ENCODE results near the gene ARHGAP25. TPM values are rescaled to one million over a fixed set of nuclear protein-coding genes. Genes with fewer than 3 reads are reported as not detected.
"Not testable (repeated sequence)": the region's sequence is repeated elsewhere in the genome, so short reads cannot be mapped to it uniquely, and the experiment has no call there.

Gene ARHGAP25
- total and polyA plus RNA-seq, 2 donors (not counting 3 experiments of a cell fraction or from before 2014, with no cell fraction given) = 0.50 to 2.0 TPM

GRCh38 chr2:68800517-68800916 is 65.9 kb downstream of the ARHGAP25 start:
- no peak for DNase-seq (ENCODE audit: low read depth, low spot score)
- BruUV-seq (replicated peaks) = no TSS peak
- no peak overlapping the region for H3K9ac ChIP-seq (replicated peaks; ENCODE audit: extremely low read depth, insufficient read depth, low read length)
- no peak overlapping the region for H3K4me2 ChIP-seq (ENCODE audit: insufficient read depth, low read length)
- intact Hi-C loops (cut with micrococcal nuclease) = no loop called here
- dilution Hi-C loops (cut with MboI; ENCODE audit: extremely low pct_ligation_motif_present, low sequenced_read_pairs) = no loop called here
- H3K36me3 ChIP-seq (ENCODE audit: control insufficient read depth in 2 of 2, extremely low read depth in 1 of 2, insufficient read depth in 2 of 2, low read length in 2 of 2) = no peaks in the 10 kb centered on the region
- ChIA-PET POLR2A (no interaction called here), CTCF (no interaction called here)
- H3K4me3 ChIP-seq (replicated peaks in 1 of 3; ENCODE audit: insufficient read depth in 1 of 3, low read depth in 1 of 3, low read length in 3 of 3) = no peak overlapping the region
- peaks cover 7 to 18% of the 10 kb centered on the region in 2 experiments for H3K27me3 ChIP-seq (ENCODE audit: control insufficient read depth in 2 of 2, insufficient read depth in 2 of 2, low read length in 2 of 2)
- TF ChIP-seq MAX (IDR thresholded peaks at IDR 0.05; ENCODE audit: insufficient read depth, insufficient read length) (no peak), POLR2AphosphoS5 (IDR thresholded peaks at IDR 0.05; ENCODE audit: insufficient read depth, low read depth, low read length) (no peak), EZH2 (IDR thresholded peaks at IDR 0.05; ENCODE audit: borderline replicate concordance, low read depth, low read length, severe bottlenecking) (no peak), GATA2 (IDR thresholded peaks at IDR 0.05; ENCODE audit: insufficient read depth, insufficient read length, low read depth, low read length) (no peak), FOS (IDR thresholded peaks at IDR 0.05; ENCODE audit: borderline replicate concordance, insufficient read depth, low read length) (no peak), CTCF (IDR thresholded peaks at IDR 0.05; ENCODE audit: extremely low read depth in 1 of 2, insufficient read depth in 1 of 2, low read depth in 1 of 2, low read length in 2 of 2) (no peak), POLR2A (IDR thresholded peaks at IDR 0.05; ENCODE audit: low read depth, low read length) (no peak), JUN (IDR thresholded peaks at IDR 0.05; ENCODE audit: borderline replicate concordance, insufficient read depth, insufficient read length, low read depth) (no peak), MYC (IDR thresholded peaks at IDR 0.05; ENCODE audit: low read depth, low read length) (no peak)
- no peak for FAIRE-seq
- no peaks in the 10 kb centered on the region for H4K20me1 ChIP-seq (replicated peaks; ENCODE audit: control insufficient read depth, extremely low read depth, insufficient read depth, low read length)
- H3K27ac ChIP-seq (ENCODE audit: insufficient read depth, low read depth, low read length) = no peak overlapping the region
- no peaks in the 10 kb centered on the region for H3K9me1 ChIP-seq (replicated peaks; ENCODE audit: control insufficient read depth, extremely low read depth, insufficient read depth, low read length)
- peaks cover 15% of the 10 kb centered on the region for H3K4me1 ChIP-seq (ENCODE audit: control insufficient read depth, extremely low read depth, insufficient read depth, low read length)
- H2AFZ ChIP-seq (ENCODE audit: low read depth, low read length) = no peak overlapping the region
- no peaks in the 10 kb centered on the region for H3K79me2 ChIP-seq (ENCODE audit: control insufficient read depth, insufficient read depth, low read length)
- no peaks in the 10 kb centered on the region for H3K9me3 ChIP-seq (replicated peaks; ENCODE audit: control insufficient read depth, insufficient read depth, low read length)

- FAIRE-seq; H3K4me2 ChIP-seq (ENCODE audit: insufficient read depth, low read length); H3K9me3 ChIP-seq (replicated peaks; ENCODE audit: control insufficient read depth, insufficient read depth, low read length); POLR2A ChIA-PET; H2AFZ ChIP-seq (ENCODE audit: low read depth, low read length); BruUV-seq (replicated peaks); H3K4me1 ChIP-seq (ENCODE audit: control insufficient read depth, extremely low read depth, insufficient read depth, low read length); H3K9ac ChIP-seq (replicated peaks; ENCODE audit: extremely low read depth, insufficient read depth, low read length); H3K27ac ChIP-seq (ENCODE audit: insufficient read depth, low read depth, low read length); H3K4me3 ChIP-seq (replicated peaks in 1 of 3; ENCODE audit: insufficient read depth in 1 of 3, low read depth in 1 of 3, low read length in 3 of 3); H4K20me1 ChIP-seq (replicated peaks; ENCODE audit: control insufficient read depth, extremely low read depth, insufficient read depth, low read length); DNase-seq (ENCODE audit: low read depth, low spot score); H3K36me3 ChIP-seq (ENCODE audit: control insufficient read depth in 2 of 2, extremely low read depth in 1 of 2, insufficient read depth in 2 of 2, low read length in 2 of 2); H3K79me2 ChIP-seq (ENCODE audit: control insufficient read depth, insufficient read depth, low read length); H3K9me1 ChIP-seq (replicated peaks; ENCODE audit: control insufficient read depth, extremely low read depth, insufficient read depth, low read length); dilution Hi-C loops (cut with MboI; ENCODE audit: extremely low pct_ligation_motif_present, low sequenced_read_pairs); intact Hi-C loops (cut with micrococcal nuclease): not testable (repeated sequence)
- CTCF ChIA-PET = interaction anchor here (1.1 to 1.2 kb wide), 2 partner anchors 19 to 23 kb away, joined by 3 read pairs; no protein-coding TSS in a partner anchor
- peaks cover 7 to 21% of the 10 kb centered on the region in 2 experiments for H3K27me3 ChIP-seq (ENCODE audit: control insufficient read depth in 2 of 2, insufficient read depth in 2 of 2, low read length in 2 of 2)
Measured at GRCh38 chr2:68802161-68802560, 67.5 kb downstream of the ARHGAP25 start.

All from endothelial cell of umbilical vein (primary cell).